ENCODE results near the gene ALDH18A1. TPM values are rescaled to one million over a fixed set of nuclear protein-coding genes. Genes with fewer than 3 reads are reported as not detected.

The ALDH18A1 gene
- total RNA-seq, 1 experiment from 2014 or later, result 87.6 TPM

Other genes starting within 250 kb of the ALDH18A1 start
- gene SORBS1, start 95.3 kb downstream of the ALDH18A1 start, total RNA-seq (2021; ENCODE audit: unreplicated experiment), result 3.4 TPM
- gene TCTN3, start 37.2 kb upstream of the ALDH18A1 start, total RNA-seq (2021; ENCODE audit: unreplicated experiment), result 41.7 TPM
- 0.37 TPM for gene ENTPD1, start 99.5 kb upstream of the ALDH18A1 start, total RNA-seq (2021; ENCODE audit: unreplicated experiment)